Type B pancreatic cell (in vitro differentiated cells): ENCODE data around the gene CCDC97. TPM values are rescaled to one million over a fixed set of nuclear protein-coding genes. Genes with fewer than 3 reads are reported as not detected.
A peak's percentile ranks its signal among the peaks of the same experiment; 100 is the strongest.

ENCODE experiments used
- DNase-seq: peaks from one replicate; pipeline ENCODE4 v3.0.0; 2021; ENCODE audit warnings: mixed read lengths; ENCODE audit not compliant: unreplicated experiment; ENCODE audit errors: extremely low spot score
- H3K27ac Mint-ChIP-seq: 2 replicates; pipeline ENCODE4 v1.8.0; 2021; ENCODE audit warnings: mild to moderate bottlenecking, mixed read lengths
- H3K27me3 Mint-ChIP-seq: 2 replicates; pipeline ENCODE4 v1.8.0; 2021; ENCODE audit warnings: mixed read lengths
- H3K36me3 Mint-ChIP-seq: 2 replicates; pipeline ENCODE4 v1.8.0; 2021; ENCODE audit warnings: mixed read lengths
- H3K4me1 Mint-ChIP-seq: one replicate; pipeline ENCODE4 v1.8.0; 2021; ENCODE audit warnings: mixed read lengths; ENCODE audit not compliant: unreplicated experiment
- H3K4me3 Mint-ChIP-seq: 2 replicates; pipeline ENCODE4 v1.8.0; 2021; ENCODE audit warnings: mild to moderate bottlenecking, mixed read lengths
- H3K9me3 Mint-ChIP-seq: 2 replicates; pipeline ENCODE4 v1.8.0; 2021; ENCODE audit warnings: mixed read lengths
- total RNA-seq: library from RNA; stranded (reverse); gene quantifications from 2 replicates; pipeline ENCODE4 v1.2.1, GENCODE V29; 2021; ENCODE audit warnings: low replicate concordance
- TF ChIP-seq, protein P1 (sequence below): fragments of 200-600 bp; sonication (generic); conservative IDR thresholded peaks from 2 replicates; pipeline ENCODE4 v1.5.0; 2021; ENCODE audit warnings: antibody characterized with exemption, mild to moderate bottlenecking

Gene CCDC97
- total RNA-seq, 1 donor from 2014 or later, result 42.6 TPM

DNA sequence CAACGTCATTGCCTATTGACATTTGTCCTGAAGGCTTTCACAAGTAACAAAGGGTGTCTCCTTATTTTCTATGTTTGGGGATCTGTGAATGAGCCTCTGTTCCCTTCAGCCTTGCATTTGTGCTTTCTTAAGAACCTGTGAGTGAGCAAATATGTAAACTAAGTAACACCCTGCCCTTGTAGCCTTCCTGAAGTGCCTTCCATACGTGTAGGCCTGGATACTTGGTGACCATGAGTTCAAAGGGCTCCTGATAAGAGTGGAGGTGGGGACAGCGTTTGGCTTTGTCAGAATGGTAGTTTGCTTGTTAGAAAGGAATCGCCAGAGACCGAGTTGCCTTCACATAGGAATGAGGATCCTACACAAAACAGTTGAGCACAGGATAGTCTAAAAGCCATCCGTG is 14.5 kb upstream of the CCDC97 start:
- Mint-ChIP-seq H3K27me3 (no peaks in the 10 kb centered on the region), H3K4me3 (no peak overlapping the region), H3K4me1 (peaks cover 6% of the 10 kb centered on the region), H3K27ac (peak overlapping the region; percentile 56), H3K36me3 (peaks cover 30% of the 10 kb centered on the region), H3K9me3 (no peaks in the 10 kb centered on the region)
- no peak for DNase-seq
- TF ChIP-seq, protein P1, sequence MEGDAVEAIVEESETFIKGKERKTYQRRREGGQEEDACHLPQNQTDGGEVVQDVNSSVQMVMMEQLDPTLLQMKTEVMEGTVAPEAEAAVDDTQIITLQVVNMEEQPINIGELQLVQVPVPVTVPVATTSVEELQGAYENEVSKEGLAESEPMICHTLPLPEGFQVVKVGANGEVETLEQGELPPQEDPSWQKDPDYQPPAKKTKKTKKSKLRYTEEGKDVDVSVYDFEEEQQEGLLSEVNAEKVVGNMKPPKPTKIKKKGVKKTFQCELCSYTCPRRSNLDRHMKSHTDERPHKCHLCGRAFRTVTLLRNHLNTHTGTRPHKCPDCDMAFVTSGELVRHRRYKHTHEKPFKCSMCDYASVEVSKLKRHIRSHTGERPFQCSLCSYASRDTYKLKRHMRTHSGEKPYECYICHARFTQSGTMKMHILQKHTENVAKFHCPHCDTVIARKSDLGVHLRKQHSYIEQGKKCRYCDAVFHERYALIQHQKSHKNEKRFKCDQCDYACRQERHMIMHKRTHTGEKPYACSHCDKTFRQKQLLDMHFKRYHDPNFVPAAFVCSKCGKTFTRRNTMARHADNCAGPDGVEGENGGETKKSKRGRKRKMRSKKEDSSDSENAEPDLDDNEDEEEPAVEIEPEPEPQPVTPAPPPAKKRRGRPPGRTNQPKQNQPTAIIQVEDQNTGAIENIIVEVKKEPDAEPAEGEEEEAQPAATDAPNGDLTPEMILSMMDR, result no peak

DNA sequence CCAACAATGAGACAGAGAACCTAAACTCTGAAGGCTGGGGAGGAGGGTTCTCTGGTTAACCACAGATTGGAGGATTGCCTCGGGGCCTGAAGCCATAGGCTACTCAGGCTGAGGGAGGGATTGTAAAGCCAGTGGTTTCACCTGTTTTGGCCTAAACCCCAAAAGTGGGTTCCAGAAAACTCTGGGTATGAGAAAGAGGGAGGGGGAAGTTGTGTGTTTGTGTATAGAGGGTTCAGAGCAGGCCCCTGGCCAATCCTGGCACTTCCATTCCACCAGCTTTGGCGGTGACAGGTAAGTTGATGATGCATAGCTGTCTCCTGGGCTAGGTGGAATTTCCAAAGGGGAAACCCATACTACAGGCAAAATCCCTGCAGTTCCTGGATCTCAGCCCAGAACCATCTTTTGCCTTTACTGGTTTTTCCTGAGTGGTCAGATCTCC is 13.5 kb upstream of the CCDC97 start:
- TF ChIP-seq, protein P1, result no peak
- H3K9me3 Mint-ChIP-seq, result no peaks in the 10 kb centered on the region
- H3K27me3 Mint-ChIP-seq, result no peaks in the 10 kb centered on the region
- no peak for DNase-seq
- no peak overlapping the region for H3K4me3 Mint-ChIP-seq
- H3K36me3 Mint-ChIP-seq, result peaks cover 34% of the 10 kb centered on the region
- peaks cover 6% of the 10 kb centered on the region for H3K4me1 Mint-ChIP-seq
- H3K27ac Mint-ChIP-seq, result peak overlapping the region; percentile 29

DNA sequence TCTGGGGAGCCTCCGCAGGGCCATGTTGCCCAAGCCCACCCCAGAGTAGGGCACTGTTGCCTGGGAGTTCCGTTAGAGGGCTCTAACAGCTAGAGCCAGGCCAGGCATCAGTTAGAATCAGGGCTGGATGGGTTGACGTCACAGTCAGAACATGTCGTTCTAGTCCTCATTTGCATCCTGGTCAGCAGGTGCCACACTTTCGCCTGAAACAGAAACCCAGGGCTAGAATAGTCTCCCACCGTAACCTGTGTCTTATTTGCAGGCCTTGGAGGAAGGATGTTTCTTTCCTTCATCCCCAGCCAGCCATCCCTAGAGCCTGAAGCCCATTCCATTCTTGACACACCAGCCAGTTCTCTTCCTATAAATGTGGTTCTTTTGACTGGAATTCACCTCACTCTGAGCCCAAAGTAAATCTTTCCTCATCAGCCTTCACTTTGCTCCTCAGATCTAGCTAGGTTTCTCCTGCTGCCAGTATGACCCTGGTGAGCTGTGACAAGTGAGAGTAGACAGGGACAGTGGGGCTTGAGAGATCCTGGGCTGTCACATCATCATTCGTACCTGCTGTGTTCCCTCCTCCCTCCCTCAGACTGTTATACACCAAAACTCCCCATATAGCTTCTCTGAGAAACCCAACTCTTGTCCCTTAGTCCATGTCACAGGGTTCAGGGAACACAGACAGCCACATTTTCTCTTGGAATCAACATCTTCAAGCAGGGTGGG is 12.2 kb upstream of the CCDC97 start:
- Mint-ChIP-seq H3K27me3 (no peaks in the 10 kb centered on the region), H3K27ac (peak overlapping the region; percentile 93), H3K4me1 (peaks cover 6% of the 10 kb centered on the region), H3K4me3 (no peak overlapping the region), H3K36me3 (peaks cover 35% of the 10 kb centered on the region), H3K9me3 (no peaks in the 10 kb centered on the region)
- no peak for DNase-seq
- TF ChIP-seq, protein P1, result no peak

DNA sequence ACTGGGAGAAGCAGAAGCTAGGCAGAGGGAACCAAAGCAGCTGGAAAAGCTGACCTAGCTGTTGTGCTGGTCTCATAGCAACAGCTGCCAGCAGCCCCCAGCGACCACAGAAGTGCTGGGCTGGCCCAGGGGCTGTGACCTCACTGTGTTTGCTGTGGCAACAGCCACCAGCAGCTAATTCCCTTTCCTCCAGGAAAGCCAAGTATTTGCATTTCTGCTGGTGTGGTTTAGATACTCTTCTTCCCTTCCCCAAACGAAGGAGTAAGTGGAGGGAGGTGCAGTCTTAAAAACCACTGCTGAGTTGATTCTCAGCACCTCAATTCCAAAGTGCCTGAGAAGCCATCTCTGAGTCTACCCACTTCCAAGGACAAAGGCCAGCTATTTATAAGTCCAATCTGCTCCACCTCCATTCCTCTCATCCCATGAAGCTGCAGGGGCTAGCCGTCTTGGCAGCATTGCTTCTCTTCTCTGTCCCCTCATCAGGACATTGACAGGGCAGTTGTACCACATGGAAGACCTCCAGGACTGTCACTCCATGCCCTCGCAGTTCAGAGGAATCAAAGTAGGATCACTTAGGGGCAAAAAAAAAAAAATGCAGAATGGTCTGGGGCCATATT is 11.5 kb upstream of the CCDC97 start:
- Mint-ChIP-seq H3K27me3 (no peaks in the 10 kb centered on the region), H3K4me3 (no peak overlapping the region), H3K36me3 (peaks cover 35% of the 10 kb centered on the region), H3K9me3 (no peaks in the 10 kb centered on the region), H3K27ac (peak overlapping the region; percentile 93), H3K4me1 (peaks cover 6% of the 10 kb centered on the region)
- DNase-seq, result no peak
- TF ChIP-seq, protein P1, result no peak

DNA sequence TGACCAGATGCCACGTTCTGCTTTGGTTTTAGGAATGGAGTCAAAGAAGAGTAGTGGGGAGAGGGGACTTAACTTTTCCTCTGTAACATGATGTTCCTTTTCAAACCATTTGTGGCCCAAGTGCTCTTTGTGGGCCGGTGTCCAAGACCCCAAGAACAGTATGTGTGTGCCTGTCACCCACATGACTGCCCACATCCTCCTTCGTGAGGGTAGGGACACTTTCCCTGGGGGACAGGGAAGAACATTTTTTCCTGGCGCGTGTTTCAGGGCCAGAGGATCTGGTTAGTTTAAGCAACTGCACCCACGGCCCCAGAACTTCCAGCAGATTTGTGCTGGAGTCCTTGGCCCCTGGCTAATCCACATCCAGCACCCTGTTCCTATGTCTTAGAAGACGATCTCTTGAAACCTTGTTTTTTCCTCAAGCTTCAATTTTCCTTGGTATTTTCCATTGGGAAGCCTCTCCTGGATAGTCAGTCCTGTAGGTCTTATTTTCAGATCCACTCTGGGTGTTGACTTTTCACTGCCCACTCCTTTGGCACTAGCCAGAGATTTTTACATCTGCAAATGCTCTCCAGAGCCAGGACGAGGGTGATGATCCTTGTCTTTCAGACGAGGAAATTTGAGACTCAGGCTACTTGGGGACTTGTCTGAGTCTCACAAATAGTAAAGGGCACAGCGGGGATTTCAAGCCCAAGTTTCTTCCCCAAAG is 10.8 kb upstream of the CCDC97 start:
- Mint-ChIP-seq H3K9me3 (no peaks in the 10 kb centered on the region), H3K27me3 (no peaks in the 10 kb centered on the region), H3K4me3 (no peak overlapping the region), H3K36me3 (peaks cover 33% of the 10 kb centered on the region), H3K4me1 (peaks cover 6% of the 10 kb centered on the region), H3K27ac (no peak overlapping the region)
- no peak for DNase-seq
- TF ChIP-seq, protein P1, result no peak
